SHP77 (cell line): ENCODE data around the gene AVPR1B.

ENCODE experiments used
- DNase-seq, 2 experiments: peaks; one replicate each; lab custom pipeline; 2025; lab: John Stamatoyannopoulos, UW

AVPR1B gene

DNA sequence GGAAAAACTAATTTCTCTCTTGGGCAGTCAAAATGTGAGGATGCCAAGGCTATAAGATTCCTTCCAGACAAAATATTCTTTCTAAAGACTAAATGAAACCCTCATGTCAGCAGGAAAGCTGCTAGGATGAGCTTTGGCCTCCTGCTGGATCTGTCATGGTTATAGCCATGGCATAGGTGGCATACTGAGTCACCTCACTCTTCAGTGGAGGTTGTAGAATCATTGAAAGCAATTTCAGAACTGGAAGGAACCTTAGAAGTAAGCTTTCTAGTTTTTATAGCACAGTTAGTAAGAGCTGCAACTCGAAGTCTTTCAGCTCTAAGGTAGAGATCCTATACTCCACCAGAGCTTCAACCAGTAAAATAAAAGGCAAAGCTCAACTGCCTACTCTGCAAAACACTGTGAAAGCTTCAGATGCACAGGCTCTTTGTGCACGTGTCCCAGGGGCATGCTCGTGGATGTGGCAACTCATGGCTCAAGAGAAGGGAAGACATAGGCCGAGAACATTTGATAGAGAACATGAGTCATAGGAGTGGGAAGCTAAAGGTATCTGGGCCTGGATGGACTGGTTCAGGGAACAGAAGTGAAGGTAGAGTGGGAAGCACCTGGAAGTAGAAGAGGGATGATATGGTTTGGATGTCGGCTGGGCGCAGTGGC, 5.8 kb downstream of the AVPR1B start:
- no peak for DNase-seq

DNA sequence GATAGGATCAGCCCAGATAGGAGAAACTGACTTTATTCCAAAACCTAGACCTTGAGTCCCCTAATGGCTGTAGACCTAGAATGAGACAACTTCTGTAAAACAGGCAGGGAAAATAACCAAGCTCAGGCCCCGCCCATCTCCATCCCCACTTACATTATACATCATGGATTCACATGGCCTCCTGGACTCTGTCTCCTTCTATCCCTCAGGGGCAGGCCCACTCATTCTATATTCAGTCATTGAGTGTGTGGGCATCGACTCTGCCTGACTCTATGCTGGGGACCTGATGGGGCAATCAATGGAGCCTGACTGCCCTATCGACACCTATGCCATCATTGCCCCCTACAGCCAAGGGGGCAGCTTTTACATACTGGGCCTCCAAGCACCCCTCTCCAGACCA, 6.4 kb downstream of the AVPR1B start:
- no peak for DNase-seq

DNA sequence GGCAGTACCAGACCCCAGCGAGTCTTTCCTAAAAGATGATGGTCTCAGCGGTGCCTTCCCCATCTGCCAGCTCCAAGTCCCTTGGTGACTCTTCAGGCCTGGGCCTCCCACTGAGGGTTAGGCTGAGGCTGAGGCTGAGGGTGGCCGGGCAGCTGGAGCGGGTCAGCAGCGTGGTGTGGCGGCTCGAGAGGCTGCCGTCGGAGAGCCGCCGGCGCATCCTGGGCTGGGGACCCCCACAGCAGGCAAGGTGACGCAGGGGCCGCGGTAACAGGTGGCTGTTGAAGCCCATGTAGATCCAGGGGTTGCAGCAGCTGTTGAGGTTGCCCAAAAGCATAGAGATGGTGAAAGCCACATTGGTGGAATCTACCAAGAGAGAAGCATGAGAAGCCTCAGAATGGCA, 7.0 kb downstream of the AVPR1B start:
- DNase-seq = no peak

DNA sequence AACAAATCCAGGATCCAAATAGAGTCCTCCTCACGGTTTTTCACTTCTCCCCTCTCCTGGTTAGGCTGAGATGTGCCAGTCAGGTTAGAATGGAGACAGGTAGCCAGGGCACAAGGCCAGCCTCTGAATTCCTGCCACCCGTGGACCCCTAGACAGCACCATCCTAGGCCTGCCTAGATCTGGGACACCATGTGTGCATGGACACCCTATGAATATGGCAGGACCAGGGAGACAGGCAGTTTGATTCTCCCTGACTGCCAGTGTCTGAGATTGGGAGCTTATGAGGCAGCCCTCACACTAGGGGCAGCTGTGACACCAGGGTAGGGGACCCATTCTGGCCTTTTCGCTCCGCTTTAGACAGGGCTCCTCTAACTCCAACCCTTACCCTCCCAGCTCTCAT, 7.5 kb downstream of the AVPR1B start:
- no peak for DNase-seq

DNA sequence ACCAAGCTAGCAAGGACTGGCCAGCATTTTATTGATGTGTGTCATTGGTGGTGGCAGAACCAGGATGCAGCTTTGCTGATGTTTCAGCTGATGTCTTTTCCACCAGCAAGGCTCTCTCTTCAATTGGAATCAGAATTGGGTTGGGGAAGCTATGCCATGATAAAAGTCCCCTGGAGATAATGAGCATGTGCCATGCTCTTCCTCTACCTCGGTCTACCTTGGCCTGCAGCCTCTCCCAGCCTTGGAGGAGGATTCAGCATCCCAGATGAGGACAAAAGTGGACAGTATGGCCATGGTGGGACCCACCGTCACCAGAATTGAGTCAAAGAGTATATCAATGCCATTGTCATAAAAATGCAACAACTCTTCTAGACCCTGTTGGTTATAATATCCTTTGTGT, 8.6 kb downstream of the AVPR1B start:
- DNase-seq = no peak

DNA sequence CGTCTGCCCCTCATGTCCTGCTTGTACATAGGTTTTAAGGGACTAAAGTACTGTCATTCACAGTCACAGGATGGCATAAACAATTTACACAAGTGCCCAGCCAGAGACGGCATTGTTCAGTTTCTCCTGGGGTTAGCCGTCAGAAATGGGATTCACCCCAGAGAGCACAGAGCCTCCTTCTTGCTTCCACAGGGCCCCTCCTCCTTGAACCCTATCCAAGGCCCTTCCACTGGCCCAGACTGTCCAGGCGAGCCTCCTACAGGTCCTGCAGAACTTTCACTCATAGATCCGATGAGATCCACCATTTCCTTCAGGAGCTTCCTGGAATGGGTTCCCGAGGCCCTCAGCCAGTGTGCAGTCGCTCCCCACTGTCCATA, 10.0 kb downstream of the AVPR1B start:
- DNase-seq = no peak

DNA sequence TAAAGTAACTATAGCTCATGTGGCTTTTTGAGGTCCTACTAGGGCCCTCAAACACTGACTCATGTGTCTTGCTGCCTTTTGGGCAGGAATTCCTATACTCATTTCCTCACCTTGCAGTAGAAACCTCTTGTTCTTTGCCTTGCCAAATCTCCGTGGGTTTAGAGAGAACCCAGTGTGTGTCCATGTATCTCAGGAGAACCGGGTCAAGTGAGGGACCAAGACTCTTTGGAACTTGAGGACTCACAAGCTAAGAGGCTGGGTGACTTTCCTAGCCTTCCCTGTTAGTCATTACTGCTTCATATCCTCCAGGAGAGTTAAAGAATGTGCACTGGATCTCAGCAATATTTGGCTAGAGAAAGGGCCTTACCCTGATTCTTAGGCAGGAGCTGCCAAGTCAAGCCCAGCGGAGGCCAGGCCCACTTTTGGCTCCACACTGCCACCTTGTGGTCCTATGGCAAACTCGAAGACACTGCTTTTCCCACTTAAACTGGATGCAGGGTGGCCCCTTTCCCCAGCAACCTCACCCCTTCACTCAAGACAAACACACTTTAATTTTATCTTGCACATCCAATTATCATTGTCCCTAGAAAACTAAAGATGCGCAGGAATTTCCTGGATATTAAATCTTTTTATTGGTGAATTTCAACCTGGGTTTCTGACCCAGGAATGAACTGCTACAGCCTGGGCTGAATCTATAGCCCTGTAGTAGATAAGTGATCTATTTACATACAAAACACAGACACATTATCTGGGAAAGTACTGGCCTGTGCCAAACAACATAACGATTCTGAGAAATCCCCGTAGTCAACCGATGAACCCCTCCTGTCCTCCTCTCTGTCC, 10.6 kb downstream of the AVPR1B start:
- peak; percentile 53 to 61 for DNase-seq

DNA sequence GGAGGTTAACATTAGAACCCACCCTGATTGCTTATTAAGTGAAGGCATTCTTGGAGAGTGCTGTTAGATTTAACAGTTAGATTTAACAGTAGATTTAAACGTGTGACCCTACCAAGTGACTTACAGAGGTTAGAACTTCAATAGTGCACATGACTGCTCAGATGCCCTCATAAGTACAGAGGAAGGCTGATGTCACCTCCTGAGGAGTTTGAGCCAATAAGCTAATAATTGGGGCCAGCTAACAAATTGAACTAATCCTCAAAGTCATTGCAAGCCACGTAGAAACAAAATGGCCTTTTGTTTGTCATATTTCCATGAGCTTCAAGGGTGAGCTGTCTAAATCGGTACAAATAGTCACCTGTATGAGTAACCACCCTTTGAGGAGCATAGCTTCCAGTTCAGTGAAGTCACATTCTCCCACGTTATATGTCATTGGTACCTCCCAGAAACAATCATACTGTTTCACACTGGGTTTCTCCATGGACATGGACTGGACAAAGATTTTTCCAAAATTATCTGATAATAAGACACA, 11.7 kb downstream of the AVPR1B start:
- DNase-seq = no peak

DNA sequence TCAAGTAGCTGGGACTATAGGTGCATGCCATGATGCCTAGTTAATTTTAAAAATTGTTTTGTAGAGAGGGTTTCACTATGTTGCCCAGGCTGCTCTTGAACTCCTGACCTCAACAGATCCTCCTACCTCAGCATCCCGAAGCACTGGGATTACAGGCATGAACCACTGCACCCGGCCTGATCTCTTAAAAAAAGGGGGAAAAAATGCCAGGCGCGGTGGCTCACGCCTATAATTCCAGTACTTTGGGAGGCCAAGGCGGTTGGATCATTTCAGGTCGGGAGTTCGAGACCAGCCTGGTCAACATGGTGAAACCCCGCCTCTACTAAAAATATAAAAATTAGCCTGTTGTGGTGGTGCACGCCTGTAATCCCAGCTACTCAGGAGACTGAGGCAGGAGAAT, 13.2 kb downstream of the AVPR1B start:
- no peak for DNase-seq

DNA sequence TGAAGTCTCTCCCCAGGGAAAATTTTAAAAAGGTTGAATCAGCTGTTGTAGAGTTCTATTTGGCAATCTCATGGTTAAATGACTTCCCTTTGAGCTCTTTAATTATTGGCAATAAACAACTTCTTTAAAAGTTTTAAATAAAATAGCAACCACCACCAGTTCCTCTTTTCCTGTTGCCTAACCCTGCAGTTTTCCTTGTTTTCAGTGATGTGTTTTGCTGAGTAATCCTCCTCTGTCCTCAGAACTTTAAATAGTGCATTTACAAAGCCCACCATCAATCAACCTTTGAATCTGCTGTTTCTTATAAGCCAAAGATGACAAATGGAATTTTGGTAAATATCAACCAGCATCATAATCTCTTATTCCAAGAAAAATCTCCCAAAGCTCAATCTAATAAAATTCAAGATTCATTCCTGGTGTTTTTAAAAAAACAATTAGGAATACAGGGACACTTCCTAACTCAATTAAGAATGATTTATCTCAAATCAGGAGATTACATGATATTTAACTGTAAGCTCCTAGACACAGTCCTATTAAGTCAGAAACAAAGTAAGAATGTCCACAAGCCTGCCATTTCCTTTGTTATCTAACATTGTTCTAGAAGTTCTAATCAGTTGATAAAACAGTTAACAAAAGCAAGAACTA, 14.8 kb downstream of the AVPR1B start:
- no peak for DNase-seq

DNA sequence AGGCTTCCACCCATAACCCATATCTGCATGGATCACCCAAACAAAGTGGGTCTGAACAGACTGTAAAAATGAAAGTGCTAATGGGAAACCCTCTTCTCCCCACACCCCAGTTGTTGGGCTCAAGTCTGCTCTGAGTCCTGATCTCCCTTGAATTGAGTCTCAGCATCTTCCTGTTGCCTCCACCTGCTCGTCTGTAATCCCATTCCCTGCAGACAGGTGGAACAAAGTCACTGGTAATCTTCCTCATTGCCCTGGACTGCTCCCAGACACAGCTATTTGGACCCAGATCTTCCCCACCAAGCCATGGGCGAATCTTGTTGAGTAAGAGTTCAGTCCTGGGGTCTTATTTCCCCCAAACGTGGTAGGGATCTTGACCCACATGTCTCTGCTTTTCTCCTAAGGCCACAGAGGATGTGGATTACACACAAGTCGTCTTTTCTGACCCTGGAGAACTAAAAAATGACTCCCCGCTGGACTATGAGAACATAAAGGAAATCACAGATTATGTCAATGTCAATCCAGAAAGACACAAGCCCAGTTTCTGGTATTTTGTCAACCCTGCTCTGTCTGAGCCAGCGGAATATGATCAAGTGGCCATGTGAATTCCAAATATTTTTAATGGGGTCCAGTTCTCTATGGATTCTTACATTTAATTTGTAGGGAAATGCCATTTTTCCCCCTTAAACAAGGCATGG, 15.7 kb downstream of the AVPR1B start:
- no peak for DNase-seq

DNA sequence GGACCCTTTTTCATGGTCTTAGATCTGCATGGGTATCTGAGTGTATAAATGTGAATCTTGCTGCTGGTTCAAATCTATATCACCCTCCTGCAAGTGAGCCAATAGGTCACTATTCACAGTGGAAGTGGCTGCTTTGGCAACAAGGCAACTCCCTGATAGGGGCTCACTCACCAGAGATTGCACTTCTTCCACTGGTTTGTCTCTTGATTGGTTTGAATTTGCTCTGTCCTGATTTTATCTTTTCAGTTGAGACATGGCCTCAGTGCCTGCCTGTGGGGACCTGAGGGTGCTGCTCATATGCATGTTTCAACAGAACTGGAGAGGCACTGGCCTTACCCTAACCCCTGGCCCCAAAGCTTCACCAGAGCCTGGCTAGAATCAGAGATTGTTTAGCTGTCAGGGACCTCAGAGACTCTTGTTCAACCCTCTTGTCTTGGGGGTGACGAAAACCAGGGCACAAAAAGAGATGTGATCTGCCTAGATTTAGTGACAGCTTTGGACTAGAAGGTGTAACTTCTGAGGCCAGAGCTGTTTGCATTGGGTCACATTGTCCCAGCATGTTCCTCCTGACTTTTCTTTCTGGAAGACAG, 16.9 kb downstream of the AVPR1B start:
- DNase-seq = no peak

DNA sequence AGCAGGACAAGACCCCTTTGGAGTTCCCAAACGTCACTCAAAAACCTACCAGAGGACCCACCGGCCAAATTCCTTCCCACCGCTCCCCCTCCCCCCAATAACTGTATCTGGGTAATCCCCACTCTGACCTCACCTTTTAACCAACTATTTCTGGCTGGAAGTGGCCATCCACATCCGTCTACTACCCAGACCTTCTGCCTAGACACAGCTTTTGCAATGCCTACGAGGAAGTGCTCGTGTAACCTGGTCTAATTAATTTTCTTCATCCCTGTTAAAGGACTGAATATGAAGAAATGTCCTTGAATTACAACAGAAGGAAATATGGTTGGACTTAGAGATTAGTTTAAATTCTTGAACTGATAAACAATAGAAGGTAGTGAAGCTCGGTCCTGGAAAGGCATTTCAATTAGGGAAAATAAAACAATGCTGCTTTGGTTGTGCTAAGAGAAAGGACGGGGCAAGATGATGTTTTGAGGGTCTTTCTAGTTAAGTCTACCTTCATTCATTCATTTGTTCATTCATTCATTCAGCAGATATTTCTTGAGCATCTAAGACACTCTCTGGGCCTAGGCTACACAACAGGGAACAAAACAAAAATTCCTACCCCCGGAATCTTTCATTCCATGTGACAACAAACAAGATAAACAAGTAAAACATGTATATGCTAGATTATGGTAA, 18.8 kb downstream of the AVPR1B start:
- DNase-seq = no peak

DNA sequence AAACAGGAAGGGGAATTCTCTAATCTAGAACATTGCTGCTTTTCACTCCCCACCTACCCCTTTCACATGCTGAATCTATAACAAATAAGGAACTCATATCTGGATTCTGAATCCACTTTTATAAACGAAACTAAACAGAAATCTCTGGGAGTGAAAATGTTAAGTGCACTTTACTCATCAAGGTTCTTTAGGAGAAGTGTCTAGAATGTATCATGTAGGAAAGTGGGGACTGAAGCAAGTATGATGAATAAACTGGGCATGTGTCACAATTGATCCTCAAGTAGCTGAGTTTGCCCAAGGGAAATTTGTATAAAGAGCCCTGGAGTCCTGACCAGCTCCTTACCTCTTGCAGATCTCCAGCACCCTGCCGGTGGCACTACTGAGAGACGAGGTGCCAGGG, 19.8 kb downstream of the AVPR1B start:
- no peak for DNase-seq

DNA sequence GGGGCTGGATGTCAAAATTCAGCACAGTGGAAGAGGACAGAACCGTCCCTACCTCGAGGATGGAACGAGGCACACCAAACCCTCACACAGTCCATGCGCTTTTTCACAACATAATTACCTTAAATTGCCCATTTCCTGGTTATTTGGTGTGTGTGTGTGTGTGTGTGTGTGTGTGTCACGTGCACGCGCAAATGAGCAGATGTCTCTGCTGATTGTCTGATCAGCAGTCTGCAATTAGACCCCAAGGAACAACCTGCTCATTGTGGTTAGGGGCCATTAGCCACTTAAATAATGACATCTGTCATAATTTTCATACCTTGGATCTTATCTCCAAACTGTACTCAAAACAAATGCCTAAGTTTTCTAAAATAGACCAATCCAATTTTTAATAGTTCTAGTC, 23.2 kb downstream of the AVPR1B start:
- DNase-seq = no peak

DNA sequence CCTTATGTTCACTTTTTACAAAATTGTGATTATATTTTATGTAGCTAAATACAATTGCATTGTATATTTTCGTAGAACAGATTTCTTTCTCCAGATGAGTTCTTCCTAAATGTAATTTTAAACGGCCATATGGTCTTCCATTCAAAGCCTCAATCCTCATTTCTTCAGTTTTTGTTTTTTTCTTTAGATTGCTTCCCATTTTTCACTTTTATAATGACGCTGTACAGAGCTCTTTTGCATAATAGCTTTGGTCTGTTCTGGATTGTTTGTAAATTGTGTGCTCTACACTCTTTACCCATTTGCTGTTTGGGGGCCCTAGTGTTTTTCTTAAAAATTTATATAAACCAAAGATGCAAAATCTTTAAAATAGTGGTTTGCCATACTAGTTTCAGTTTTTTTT, 27.8 kb downstream of the AVPR1B start:
- no peak for DNase-seq

DNA sequence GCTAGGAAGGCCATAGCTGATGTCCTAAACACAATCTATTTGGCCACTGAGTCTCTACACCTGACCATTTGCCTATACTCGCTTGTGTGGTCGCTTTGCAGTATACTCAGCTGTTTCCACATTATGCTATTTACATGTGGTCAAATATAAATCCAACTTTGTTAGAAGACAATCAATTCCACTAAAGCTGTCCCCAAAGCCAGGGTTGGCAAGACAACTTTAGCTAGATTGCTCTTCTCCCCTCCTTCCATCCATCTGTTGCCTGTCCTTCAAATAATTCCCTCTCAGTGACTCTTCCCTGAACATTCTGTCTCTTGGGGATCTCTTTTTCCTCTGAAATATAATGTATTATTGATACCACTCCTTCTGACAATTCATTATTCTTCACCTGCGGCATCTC, 30.1 kb downstream of the AVPR1B start:
- DNase-seq = no peak

DNA sequence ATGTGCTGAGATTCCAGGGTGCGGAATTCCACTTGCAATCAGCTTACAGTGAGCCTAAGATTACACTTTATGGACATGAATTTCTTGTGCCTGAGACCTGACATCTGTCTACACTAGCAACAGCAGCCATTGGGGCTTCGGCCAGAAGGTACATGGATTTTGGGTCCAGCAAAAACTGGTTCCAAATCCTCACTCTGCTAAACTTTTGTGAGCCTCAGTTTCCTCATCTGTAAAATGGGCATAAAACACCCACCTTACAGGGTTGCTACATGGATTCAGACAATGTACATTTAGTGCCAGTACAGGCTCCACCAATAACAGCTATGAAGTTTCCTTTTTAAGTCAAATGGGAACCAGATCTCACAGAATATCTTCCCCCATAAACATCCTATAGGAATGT, 33.4 kb downstream of the AVPR1B start:
- no peak for DNase-seq

DNA sequence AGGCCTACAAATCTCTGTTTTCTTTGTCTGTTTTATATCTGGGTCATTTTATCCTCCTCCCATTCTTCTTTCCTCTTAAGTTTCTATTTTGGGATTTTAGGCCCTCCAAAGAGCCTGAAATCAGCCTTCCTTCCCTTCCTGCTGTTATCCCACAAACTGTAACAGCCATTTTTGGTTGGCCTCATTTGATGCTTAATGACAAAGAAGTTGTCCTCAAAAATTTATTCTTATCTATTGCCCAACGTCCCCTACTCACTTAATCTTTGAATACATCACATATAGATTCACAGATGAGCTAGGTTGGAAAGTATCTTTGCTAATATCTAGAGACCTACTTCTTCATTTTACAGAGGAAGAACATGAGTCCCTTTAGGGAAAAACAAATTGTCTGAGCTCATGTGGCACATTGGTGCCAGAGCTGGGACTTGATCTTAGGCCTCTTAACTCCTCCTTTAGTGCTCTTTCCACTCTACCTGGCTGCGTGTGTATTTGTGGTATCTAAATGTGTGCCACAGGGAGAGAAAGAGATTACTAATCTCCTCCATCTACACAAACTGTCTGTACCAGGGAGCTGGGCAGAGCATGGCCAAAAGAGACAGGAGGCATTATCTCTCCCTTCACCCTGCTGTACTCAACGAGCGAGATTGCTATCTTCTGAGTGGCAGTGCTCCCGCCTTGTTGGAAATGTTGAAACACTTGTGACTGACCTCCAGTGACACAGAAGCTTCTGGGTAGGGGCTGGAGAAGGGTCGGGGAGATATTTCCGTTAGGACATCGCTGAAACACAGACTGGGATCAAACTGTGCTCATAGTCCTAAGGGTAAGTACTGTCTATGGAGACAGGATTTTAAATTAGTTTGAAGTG, 34.1 kb downstream of the AVPR1B start:
- no peak for DNase-seq

DNA sequence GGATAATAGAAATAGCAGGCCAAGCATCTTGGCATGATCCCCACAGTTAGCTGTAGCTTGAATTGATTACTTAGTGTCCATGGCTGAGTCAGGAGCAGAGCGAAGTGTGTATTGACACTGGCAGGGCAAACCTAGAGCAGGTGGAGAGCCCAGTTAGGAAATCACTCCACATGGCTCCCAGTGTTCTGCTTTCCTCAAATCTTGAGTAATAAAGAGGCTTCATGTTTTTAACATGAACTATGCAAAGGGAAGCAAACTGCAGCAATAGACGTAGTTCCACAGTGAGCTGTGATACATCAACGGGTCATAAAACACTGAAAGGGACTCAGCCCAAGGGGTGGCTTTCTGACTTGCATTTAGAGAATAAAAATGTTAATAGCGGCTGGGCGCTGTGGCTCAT, 35.3 kb downstream of the AVPR1B start:
- DNase-seq = peak in 1 of 2 experiments; percentile 6
